NCI-H2227 (cell line): ENCODE data around the gene ITPKB.
"Not testable (repeated sequence)": the region's sequence is repeated elsewhere in the genome, so short reads cannot be mapped to it uniquely, and the experiment has no call there.

Experiments used
- DNase-seq: peaks from one replicate; lab custom pipeline; 2025; ENCODE audit not compliant: unreplicated experiment; lab: John Stamatoyannopoulos, UW

Gene ITPKB

DNA sequence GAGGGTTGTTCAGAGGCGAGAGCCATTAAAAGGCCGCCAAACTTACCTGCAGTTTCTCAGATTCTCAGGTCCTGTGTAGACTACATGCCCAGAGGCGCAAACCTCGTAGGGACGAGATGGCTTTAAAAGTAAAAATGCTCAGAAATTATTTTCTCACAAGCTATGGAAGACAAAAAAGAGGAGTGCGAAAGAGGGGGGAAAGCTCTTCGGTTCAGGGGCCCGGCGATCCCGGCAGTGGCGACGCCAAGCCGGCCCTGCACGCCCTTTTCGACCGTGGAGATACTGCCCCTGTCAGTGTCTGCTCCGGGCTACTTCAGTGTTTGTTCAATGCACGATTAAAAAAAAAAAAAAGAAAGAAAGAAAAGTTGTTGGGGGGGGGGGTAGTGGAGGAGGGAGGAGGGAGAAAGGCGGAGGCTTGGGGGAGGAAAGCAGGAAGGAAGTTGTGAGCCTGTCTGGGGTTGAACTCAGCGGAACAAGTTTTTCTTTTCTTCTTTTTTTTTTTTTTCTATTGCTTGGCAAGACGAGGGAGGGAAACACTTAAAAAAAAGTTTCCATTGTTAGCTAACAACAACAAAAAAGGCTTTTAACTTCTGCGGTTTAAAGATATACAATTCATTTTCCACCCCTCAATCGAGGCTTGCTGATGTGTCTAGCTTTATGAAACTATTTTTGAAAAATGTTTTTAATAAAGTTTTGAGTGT lies at the start of gene ITPKB:
Gene ITPKB (minus strand): TSS at position 288 of the 701 bp plus-strand sequence. CDS start 1,824 bp downstream, outside the sequence.
- no peak for DNase-seq

GRCh38 chr1:226787638-226788037 lies 48.6 kb upstream of the ITPKB start:
- no peak for DNase-seq

GRCh38 chr1:226787071-226787470 lies 48.0 kb upstream of the ITPKB start:
- DNase-seq = no peak

DNA sequence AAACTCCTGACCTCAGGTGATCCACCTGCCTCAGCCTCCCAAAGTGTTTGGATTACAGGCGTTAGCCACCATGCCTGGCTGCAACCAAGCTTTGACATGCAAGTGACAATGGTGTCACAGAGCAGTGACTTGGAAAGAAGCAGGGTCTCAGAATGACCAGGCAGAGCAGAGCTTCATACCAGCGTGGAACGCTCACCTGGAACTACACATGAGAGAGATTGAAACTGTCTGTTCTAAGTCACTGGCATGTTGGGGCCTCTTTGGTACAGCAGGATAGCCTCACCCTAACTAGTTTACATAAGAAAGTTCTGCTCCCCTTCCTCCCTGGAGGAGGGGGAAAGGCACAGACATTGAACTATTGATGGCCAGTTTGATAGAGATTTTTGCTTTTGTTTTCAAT lies 47.5 kb upstream of the ITPKB start:
- DNase-seq = no peak

DNA sequence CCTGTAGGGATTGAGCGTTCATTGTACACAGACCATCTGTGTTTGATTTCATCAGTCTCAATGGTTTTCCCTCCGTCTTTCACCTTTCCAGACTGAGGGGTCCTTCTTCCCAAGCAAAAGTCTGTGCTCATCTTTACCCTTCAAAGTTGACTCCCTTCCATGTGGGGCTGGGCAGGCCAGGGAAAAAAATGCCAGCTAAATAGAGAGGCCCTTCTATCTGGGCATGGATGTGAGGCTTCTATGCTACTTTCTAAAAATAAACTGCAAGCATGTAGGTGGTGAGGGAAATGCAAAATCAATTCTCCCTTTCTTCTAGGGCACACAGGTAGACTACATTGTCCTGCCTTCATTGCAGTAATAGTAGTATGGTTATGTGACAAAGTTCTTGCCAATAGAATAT lies 46.7 kb upstream of the ITPKB start:
- DNase-seq = no peak

GRCh38 chr1:226784081-226785049 lies 45.3 kb upstream of the ITPKB start:
- DNase-seq = no peak

DNA sequence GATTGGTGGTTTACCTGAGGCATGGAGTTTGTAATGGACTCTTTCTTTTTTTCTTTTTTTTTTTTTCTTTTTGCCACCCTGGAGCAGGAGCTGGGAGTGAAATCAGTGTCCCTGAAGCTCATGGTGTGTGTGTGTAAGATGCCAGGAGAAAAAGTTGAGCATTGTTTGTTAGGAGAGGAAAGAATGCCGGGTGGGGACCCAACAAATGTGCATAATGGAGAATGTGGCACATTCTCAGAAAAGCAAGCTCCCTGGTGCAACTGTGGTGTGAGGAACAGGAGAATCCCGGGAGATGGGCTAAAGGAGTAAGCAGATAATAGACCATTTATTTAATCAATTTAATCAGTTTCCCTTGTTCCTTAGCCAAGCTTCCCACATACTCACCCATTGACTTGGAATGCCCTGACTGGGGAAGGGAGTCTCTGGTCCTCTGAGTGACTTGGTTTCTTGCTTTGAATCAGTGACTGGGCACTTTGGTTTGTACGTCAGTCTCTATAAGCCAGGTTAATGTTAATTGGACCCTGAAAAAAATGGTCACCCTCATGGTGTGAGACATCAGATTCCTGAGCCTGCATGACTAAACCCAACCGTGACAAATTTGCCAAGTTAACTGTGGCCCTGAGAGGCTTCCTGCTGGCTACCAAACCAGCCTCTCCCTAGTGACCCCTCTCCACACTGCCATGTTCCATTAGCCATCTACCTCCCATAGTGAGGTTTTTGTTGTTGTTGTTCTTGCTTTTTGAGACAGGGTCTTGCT lies 43.9 kb upstream of the ITPKB start:
- DNase-seq = no peak

DNA sequence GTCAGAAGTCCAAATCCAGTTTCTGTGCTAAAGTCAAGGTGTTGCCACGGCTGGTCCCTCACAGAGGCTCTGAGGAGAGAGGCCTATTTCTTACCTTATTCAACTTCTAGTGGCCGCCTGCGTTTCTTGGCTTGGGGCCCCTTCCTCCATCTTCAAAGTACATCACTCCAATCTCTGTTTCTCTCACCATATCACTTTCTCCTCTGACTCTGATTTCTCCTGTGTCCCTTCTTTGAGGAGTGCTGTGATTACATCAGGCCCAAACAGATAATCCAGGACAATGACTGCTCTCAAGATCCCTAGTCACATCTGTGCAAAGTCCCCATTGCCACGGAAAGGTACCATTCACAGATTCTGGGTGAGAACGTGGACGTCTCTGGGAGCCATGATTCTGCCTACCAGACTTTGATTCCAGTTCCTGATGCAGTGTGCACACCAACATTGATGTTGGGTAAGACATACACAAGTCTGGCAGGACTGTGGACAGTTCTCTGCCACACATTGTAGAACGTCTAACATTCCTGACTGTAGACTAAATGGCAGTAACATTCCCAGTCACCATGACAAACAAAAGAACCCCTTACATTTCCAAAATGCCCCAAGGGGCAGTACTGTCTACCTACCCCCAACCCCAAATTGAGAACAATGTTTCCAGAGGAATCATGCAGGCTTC lies 43.0 kb upstream of the ITPKB start:
- no peak for DNase-seq

GRCh38 chr1:226779561-226779960 lies 40.5 kb upstream of the ITPKB start:
- no peak for DNase-seq

DNA sequence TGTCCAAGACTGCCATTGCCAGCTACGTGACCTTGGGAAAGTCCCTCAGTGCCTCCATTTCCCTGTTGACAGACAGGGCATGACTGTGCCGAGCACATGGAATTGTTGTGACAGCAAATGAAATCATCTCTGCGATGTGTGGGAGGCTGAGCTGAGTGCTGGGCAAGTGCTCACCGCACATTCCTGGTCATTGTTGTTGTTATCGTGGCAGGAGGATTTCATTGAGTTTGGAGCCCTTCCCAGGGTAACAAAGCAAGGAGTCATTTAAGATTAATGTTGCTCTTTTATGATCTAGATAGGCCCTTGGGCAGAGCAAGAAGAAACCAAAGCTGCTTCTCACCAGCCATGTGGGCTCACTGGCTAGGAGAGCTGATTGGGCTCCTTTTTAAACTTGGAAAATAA lies 39.6 kb upstream of the ITPKB start:
- no peak for DNase-seq

DNA sequence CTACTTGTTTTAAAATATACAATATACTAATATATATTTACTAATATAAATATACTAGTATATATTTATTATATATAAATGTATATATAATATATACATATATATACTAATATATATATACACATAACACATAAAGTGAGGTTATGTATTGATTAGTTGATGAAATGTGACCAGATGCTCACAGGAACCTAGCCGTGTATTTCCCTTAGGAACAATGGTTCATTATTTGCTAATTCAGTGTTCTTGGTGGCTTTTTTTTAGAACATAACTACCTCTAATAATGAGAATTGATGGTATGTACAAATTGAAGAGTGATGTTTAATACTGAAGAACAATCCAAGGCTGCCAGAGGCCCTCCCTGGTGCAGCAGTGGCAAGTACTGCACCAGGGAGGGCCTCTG lies 37.9 kb upstream of the ITPKB start:
- no peak for DNase-seq

DNA sequence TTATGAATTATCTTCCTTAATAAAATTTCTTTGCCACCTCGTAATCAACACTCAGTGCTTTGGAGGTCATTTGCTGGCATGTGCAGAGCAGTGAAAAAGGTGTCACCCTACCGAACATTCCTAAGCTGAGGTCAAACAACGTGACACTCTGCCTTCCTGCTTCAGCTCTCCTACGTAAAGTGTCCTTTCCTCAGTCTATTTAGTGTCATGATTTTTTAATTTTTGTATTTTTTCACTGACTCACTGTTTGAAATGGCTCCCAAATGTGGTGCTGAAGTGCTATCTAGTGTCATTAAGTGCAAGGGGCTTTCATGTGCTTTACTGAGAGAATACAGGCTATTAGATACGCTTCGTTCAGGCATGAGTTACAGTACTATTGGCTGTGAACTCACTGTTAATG lies 37.0 kb upstream of the ITPKB start:
- no peak for DNase-seq

DNA sequence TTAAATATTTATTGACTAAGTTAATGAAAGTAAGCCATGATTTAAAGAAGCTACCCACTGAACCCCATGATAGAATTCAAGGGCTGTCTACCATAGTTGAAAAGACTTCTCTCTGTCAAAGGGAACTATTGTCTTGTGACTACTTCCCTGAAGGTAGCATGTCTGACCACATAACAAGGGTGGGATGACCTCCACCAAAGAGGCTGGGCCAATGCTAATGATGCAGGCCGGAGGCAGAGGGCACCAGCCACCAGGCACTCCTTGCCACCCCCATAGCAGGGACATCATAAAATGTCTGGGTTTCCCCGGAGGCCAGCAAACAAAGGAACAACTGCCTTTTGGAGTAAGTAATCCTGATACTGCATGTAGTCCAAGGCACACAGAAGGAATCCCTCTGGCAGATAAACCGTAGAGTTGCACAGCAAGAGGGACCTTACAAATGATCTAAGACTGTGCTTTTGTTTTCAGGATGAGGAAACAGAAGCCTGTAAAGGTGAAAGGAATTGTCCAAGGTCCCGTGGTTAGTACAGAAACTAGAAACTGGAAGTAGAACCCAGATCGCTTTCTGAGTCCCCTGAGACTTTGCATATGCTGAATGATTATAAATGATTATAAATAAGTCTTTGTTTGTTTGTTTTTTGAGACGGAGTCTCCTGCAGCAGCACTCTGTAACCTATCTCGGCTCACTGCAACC lies 33.5 kb upstream of the ITPKB start:
- DNase-seq = no peak

GRCh38 chr1:226767170-226767569 lies 28.1 kb upstream of the ITPKB start:
- not testable (repeated sequence) for DNase-seq

DNA sequence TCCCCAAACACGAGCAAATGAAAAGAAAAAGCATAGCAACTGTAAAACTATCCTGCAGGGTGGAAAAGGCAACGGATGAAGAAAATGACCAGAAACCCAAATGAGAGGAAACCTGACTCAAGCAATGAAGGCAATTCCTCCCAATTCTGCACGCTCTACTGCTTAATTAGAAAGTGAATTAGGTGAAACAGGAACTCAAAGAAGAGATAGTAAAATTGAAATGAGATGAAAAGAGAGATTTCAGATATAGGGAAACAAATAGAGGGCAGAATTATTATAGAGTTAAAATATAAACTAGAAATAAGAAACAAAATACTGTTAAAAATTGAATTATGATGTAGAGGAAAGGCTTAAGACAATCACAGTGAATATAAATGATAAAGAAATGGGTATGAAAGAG lies 27.5 kb upstream of the ITPKB start:
- DNase-seq = no peak

DNA sequence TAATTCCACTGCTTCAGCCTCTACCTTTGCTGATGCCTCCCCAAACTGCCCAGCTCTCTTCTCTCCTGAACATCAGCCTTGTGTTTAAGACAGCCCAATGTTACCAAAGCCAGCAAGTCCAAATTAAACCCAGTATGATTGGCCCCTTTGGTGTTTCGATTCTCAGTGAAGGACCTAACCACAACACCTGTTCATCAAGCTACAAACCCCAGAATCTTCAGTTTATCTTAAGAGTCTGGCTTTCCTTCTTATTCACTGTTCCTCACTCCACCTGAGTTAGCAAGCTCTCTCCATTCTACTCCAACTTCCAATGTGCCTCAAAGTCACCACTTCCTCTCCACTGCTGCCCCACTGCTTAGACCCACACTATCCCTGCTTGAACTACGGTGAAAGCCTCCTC lies 25.5 kb upstream of the ITPKB start:
- no peak for DNase-seq

- no peak for DNase-seq
Measured at GRCh38 chr1:226763905-226764264, 24.8 kb upstream of the ITPKB start.

DNA sequence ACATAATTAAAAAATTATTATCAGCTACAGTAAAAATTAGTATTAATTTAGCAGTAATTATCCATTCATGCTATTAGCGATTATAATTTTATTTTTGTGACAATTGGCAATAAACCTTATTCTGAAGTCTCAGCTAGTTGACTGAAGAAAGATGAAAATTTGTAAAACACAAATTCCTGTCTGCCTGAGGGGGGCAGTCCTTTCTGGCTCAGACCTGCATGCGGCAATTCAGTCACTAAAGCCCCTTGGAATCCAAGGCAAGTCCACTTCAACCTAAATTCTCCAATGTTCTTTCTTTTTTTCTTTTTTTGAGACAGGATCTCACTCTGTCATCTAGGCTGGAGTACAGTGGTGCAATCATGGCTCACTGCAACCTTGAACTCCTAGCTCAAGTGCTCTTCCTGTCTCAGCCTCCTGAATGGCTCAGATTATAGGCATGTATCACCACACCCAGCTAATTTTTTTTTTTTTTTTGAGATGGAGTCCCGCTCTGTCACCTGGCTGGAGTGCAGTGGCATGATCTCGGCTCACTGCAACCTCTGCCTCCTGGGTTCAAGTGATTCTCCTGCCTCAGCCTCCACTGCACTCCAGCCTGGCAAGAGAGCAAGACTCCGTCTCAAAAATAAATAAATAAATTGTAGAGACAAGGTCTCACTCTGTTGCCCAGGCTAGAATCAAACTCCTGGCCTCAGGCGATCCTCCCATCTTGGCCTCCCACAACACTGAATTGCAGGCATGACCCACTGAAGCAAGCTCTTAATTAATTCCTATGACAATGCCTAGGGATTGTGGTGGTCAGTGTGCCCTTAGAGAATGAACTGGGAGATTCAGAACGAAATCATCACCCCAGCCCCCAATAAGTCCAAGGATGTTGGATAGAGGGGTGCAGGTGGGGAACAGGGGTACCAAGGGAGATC lies 24.2 kb upstream of the ITPKB start:
- DNase-seq = no peak

- no peak for DNase-seq
Measured at GRCh38 chr1:226762055-226762454, 23.0 kb upstream of the ITPKB start.
